Omental fat pad (tissue), 4 donors: ENCODE measurements around the gene LRRC14B. TPM values are rescaled to one million over a fixed set of nuclear protein-coding genes. Genes with fewer than 3 reads are reported as not detected.

ENCODE experiments used
- ATAC-seq: fragments of 150-250 bp; one replicate; pipeline ENCODE4 v1.9.1; 2016; ENCODE audit warnings: mild to moderate bottlenecking, moderate library complexity; ENCODE audit not compliant: low FRiP score
- DNase-seq: peaks from one replicate; pipeline ENCODE4 v3.0.0-alpha.2; 2019; ENCODE audit warnings: low spot score
- total RNA-seq, 4 donors: library from RNA; depleted of rRNA; stranded (reverse); fragments of >200 nt; gene quantifications; one replicate each; pipeline ENCODE4 v1.1.0, GENCODE V29; 2016
- TF ChIP-seq, protein P1 (sequence below), 3 donors: fragments of 450-650 bp; IDR thresholded peaks; one replicate each; pipeline ENCODE4 v1.5.1; 2016 to 2017; ENCODE audit warnings: antibody characterized with exemption in 3 of 3, mild to moderate bottlenecking in 3 of 3, moderate library complexity in 2 of 3

The LRRC14B gene
- total RNA-seq, 4 donors from 2014 or later, result not detected

DNA sequence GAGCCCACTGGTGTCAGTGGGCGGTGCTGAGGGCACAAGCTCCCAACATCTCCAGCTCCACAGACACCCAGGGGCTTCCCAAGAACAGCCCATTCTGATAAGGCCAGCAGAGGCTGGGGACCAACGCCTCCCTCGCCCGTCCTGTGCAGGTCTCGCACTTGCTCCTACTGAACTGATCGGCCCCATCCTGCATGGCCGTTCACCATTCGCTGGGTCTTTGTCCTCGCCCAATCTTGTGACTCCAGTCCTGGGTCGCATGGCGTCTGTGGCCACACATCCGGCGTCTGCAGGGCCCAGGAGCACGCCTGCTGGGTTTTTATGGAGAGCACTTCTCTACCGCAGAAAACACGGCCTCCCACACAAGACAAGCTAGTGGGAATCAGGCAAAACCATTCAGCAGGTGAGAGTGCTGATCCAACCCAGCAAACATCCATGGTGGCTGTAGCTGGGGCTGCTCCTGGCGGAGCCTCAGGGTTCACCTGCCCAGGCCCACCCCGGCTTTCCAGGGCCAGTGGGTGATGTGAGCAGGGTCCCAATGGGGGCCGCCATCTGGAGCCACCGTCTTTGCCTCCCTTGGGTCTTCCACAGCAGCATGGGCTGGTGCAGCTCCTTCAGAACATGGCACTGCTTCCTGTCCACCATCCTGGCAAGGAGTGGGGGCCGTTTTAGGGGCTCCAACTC, 7.4 kb downstream of the LRRC14B start:
- ATAC-seq, result no peak
- TF ChIP-seq, protein P1, sequence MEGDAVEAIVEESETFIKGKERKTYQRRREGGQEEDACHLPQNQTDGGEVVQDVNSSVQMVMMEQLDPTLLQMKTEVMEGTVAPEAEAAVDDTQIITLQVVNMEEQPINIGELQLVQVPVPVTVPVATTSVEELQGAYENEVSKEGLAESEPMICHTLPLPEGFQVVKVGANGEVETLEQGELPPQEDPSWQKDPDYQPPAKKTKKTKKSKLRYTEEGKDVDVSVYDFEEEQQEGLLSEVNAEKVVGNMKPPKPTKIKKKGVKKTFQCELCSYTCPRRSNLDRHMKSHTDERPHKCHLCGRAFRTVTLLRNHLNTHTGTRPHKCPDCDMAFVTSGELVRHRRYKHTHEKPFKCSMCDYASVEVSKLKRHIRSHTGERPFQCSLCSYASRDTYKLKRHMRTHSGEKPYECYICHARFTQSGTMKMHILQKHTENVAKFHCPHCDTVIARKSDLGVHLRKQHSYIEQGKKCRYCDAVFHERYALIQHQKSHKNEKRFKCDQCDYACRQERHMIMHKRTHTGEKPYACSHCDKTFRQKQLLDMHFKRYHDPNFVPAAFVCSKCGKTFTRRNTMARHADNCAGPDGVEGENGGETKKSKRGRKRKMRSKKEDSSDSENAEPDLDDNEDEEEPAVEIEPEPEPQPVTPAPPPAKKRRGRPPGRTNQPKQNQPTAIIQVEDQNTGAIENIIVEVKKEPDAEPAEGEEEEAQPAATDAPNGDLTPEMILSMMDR (IDR thresholded peaks at IDR 0.05), result no peak
- DNase-seq, result no peak

DNA sequence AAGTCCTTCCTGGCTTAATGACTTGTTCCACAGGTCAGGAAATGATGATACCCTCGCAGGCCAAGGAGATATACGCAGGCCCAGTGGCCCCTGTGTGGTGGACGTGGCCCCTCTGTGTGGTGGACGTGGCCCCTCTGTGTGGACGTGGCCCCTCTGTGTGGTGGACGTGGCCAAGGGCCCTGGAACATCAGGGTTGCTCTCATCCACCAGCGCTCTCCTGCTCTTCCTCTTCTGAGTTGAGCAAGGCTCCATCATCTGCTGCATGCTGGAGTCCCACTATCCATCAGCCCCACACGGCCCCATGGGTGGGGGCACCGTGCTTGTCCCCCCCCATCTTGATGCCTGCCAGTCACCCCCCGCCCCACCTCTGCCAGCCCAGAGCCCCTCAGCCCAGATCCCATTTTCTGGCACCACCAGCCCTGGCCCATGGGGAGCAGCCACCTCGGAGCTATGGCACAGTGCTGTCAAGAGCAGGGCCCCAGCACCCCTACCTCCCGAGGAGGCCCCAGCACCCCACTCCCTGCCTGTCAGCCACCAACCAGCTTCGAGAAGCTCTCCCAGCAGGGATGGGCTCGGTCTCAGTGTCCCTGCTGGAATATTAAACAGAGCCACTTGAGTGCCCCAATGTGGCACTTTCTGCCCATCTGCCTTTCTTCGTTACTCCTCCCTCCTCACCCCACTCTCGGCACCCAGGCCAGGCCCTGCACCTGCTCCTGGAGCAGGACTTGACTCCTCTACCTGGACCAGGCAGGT, 8.1 kb downstream of the LRRC14B start:
- no peak for DNase-seq

DNA sequence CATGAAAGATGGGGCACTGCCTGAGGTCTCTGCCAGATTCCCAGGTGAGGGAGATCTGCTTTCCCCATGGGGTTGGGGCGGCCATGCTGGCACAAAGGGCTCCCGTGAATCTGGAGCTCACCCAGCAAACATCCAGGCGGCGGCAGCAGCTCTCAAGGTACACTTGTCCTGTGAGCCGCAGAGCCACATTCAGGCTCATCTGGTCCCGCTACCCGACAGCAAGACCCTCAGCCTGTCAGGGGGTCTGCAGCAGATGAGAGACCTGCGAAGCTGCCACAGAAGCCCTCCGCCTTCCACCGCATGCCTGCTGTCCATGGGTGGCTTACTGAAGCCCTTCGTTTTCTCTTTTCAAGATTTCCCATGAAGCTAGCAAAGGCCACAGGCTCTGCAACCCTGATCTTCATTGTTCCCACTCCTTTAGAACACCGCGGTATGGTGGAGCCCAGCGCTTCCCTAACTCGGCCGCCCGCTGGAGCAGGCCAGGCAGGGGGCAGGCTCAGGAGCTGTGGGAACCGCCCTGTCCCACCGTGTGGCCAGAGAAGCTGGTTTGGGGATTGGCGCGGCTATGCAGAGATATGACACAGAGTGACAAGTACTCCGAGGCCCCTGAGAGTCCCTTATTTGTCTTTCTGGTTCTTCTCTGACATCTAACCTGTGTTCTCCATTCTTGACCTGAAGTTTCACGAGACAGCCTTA, 8.8 kb downstream of the LRRC14B start:
- ATAC-seq, result no peak
- TF ChIP-seq, protein P1 (IDR thresholded peaks at IDR 0.05), result no peak
- DNase-seq, result no peak

More for the DNA sequence above, 8.1 kb downstream of the LRRC14B start:
- no peak for ATAC-seq
- TF ChIP-seq, protein P1 (IDR thresholded peaks at IDR 0.05), result no peak

DNA sequence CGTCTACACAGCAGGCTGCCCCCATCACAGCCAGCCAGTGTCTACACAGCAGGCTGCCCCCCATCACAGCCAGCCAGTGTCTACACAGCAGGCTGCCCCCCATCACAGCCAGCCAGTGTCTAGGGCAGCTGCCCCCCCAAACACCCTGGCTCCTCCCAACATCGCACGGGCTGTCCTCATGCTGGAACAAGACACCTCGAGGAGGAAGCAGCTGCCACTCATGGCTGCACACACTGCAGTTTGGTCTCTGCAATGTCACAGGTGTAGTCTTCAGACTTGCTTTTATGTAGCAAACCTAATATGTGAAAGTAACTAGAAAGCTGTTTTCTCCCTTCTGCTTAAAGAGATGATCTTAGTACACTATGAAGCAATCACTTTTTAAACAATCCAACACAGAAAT, 9.7 kb downstream of the LRRC14B start:
- TF ChIP-seq, protein P1 (IDR thresholded peaks at IDR 0.05), result no peak
- ATAC-seq (no peak), DNase-seq (no peak)

DNA sequence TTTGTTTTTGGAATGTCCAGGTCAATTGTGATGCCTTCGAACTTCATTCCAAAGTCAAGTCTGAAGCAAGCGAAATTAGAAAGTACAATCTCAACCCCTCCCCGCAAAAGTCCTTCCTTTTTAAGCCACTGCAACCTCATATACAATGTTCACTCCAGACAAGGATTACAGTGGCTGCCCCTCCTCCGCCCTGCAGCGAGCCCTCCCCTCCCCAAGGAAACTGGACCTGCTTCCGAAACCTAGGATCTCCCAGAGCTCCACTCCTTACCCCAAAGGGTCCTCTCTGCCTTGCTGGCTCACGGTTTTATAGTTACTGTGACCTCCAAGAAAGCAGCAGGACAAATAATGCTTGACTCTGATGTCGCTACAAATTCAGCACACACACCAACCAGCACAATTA, 10.4 kb downstream of the LRRC14B start:
- DNase-seq (no peak), ATAC-seq (no peak)
- TF ChIP-seq, protein P1 (IDR thresholded peaks at IDR 0.05), result no peak

DNA sequence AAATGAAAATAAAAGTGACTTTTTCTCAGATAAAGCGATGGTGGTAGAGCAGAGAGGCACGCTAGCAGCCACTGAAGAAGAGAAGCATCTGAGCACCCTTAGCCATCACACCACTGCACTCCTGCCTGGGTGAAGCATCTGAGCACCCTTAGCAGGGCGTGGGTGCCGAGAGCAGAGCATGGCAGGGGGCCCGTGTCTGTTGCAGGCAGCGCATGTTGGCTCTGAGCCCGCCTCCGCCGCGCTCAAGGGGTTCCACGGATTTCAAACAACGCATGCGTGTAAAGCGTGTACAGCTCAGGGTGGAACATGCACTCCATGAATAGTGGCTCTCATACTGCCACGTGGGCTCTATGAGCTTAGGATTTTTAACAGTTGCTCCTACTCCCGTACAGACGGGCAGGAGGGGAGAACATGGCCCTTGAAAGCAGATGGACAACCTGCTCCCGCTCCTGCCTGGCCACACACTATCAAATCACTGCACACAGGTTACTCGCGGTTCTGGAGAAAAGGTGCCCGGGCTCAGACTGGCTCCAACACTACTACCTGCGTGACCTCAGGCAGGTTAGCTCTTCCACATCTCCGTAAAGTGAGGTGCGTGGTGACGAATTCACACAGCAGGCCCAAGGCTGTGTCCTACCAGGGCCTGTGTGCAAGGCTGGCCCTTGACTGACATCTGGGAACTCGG, 12.1 kb downstream of the LRRC14B start:
- TF ChIP-seq, protein P1 (IDR thresholded peaks at IDR 0.05), result no peak
- ATAC-seq (no peak), DNase-seq (no peak)
